A673 (cell line): Measurements from ENCODE around the gene KLHL18.

Source experiments
- EZH2 ChIP-seq: fragments of 200-600 bp; sonication (generic); IDR thresholded peaks from 2 replicates; pipeline ENCODE4 v1.6.1; 2017; ENCODE audit warnings: borderline replicate concordance, low read depth, mild to moderate bottlenecking, mixed read lengths, antibody characterized with exemption, low read length; ENCODE audit not compliant: poor library complexity, severe bottlenecking
- TF ChIP-seq, protein P1 (sequence below): fragments of 300-800, 200-600 bp; sonication (generic); conservative IDR thresholded peaks from 2 replicates; pipeline ENCODE4 v1.5.1; 2017; ENCODE audit warnings: low read depth, mild to moderate bottlenecking, antibody characterized with exemption, low read length, moderate library complexity, mixed read lengths

DNA sequence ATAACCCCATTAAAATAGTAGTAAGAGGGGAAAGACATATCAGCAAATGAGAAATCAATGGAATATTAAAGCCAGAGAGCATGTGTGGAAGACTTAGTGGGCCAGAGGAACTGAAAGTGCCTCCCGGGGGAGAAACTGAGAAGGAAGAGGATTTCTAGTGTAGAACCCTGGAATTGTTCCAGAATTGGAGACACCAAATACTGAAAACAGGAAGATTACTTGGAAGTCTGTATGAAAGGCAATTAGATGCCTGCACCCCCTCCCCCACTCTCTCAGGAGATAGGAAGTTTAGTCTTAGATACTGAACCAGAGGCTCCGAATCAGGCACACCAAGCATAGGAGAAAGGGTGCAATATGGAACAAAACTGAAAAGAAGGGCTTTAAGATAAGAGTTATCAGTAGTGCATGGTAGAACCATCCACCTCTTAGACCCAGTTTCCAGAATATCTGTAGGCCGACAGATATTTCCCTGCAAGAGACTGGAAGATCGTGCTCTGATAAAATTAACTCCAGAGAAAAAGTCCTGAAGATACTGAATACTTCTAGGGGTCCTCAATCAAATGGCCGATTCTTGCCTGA is 32.4 kb downstream of the KLHL18 start:
- TF ChIP-seq EZH2, result no peak
- TF ChIP-seq, protein P1, sequence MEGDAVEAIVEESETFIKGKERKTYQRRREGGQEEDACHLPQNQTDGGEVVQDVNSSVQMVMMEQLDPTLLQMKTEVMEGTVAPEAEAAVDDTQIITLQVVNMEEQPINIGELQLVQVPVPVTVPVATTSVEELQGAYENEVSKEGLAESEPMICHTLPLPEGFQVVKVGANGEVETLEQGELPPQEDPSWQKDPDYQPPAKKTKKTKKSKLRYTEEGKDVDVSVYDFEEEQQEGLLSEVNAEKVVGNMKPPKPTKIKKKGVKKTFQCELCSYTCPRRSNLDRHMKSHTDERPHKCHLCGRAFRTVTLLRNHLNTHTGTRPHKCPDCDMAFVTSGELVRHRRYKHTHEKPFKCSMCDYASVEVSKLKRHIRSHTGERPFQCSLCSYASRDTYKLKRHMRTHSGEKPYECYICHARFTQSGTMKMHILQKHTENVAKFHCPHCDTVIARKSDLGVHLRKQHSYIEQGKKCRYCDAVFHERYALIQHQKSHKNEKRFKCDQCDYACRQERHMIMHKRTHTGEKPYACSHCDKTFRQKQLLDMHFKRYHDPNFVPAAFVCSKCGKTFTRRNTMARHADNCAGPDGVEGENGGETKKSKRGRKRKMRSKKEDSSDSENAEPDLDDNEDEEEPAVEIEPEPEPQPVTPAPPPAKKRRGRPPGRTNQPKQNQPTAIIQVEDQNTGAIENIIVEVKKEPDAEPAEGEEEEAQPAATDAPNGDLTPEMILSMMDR, result no peak
